Measurements from ENCODE around the gene PAGE2.
"Not testable (repeated sequence)": the region's sequence is repeated elsewhere in the genome, so short reads cannot be mapped to it uniquely, and the experiment has no call there.

The PAGE2 gene, protein sequence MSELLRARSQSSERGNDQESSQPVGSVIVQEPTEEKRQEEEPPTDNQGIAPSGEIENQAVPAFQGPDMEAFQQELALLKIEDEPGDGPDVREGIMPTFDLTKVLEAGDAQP

DNA sequence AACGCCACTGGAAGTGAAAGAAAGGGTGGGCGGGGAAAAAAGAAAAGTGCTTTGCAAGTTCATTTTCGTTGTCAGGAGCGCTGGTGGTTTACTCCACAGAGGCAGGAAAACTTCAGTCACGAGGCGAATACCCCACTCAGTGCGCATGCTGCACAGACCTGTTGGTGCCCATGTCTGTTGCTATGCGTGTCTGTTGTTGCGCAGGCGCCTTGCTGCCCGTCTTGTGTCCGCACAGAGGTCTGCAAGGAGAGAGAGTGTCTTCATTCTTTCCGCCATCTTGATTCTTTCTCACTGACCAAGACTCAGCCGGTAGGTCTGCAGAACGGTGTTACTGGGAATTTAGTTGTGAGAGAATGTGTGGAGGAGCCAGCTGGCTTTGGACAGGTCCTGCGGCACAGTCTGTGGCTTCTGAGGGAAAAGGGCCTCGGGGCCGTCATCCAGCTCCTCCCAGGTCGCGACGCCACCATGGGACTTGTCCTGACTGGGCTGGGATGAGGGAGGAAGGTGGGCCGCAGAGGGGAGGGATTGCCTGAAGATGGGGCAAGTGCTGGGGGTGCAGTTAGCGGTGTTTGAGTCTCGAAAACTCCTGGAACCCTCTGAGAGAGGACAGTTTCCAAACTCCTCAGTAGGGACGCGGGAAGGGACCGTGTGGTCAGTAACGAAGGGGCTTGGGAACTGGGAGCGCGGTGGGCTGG is at the start of gene PAGE2:
Gene PAGE2, plus strand, starts transcription at position 224 of the 695 bp plus-strand sequence. CDS start 1,003 bp downstream, outside the sequence.
- no peak for DNase-seq (ENCODE audit: low spot score)

- no peak for DNase-seq (ENCODE audit: low spot score)
These were observed 49.3 kb upstream of the PAGE2 start for GRCh38 chrX:55039471-55039870.

DNA sequence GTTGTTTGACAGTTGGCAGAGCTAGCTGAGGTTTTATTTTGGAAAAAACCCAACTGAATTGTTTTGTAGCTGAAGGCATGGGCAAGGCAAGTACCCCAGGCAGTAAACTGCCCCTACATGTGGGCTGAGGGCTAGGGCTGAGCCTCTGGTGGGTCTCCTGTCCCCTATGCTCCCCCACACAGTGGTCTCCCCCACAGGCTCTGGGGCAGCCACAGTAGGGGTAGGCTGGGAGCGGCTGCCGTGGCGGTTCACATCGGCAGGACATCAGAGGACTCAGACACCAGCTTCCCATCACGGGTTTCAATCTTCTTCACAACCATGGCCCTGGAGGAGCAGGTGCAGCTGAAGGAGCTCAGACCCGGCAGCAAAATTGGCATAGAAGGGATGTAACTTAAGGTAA is 47.3 kb upstream of the PAGE2 start:
- DNase-seq (ENCODE audit: low spot score) = no peak

- DNase-seq (ENCODE audit: low spot score) = not testable (repeated sequence)
These were observed 38.2 kb upstream of the PAGE2 start for GRCh38 chrX:55050599-55050998.

DNA sequence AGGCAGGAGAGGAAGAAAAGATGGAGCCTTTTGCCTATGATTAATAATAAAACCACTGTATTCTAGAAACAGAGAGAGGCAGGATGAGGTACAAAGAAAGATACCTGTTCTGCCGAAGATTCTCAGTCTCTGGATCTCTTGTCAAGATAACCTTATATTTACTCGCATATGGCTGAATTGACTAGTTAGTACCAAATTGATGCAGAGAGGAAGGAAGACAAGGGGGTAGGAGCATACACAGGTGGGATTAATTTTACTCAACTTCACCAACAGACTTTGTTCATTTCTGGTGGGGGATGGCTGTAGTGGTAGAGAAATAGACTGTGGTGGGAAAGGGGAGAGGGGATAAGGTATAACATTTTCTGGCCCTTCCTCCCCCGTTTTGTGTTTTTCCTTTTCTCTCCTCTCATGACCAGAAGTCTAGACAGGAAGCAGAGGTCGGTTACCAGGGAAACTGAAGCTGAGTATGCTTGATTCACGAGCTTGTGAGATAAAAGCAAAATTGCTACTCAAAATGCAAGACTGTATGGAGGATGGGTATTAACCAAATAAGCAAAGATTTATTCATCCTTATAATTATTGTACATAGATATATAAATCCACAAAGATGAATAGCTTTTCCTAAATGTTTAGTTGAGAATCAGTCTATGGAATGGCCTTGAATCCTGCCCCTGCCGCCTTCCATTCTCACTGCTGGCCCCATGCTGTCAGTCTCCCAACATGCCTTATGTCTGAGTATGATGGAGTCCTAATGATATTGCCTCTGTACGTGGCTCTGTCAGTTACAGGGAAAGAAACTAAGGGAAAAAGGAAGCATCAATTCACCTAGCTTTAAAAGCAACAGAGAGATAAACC is 31.8 kb upstream of the PAGE2 start:
- peak; percentile 67 for DNase-seq (ENCODE audit: low spot score)

- peak; percentile 57 for DNase-seq (ENCODE audit: low spot score)
These were observed 31.1 kb upstream of the PAGE2 start for GRCh38 chrX:55057675-55058249.

DNA sequence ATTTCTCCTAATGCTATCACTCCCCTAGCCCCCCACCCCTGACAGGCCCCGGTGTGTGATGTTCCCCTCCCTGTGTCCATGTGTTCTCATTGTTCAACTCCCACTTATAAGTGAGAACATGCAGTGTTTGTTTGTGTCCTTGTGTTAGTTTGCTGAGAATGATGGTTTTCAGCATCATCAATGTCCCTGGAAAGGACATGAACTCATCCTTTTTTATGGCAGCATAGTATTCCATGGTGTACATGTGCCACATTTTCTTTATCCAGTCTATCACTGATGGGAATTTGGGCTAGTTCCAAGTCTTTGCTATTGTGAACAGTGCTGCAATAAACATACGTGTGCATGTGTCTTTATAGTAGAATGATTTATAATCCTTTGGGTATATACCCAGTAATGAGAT is 21.6 kb upstream of the PAGE2 start:
- not testable (repeated sequence) for DNase-seq (ENCODE audit: low spot score)

- DNase-seq (ENCODE audit: low spot score) = no peak
These were observed 16.5 kb upstream of the PAGE2 start for GRCh38 chrX:55072286-55072685.

GRCh38 chrX:55074851-55075467 is 13.9 kb upstream of the PAGE2 start, which contains the start of gene PAGE2B:
Gene PAGE2B (plus strand): TSS chrX:55075030. CDS start chrX:55076042, 1,012 bp downstream.
- no peak for DNase-seq (ENCODE audit: low spot score)

GRCh38 chrX:55098691-55099090 is 9.9 kb downstream of the PAGE2 start:
- DNase-seq (ENCODE audit: low spot score) = no peak

- DNase-seq (ENCODE audit: low spot score) = no peak
These were observed 10.3 kb downstream of the PAGE2 start for GRCh38 chrX:55099162-55099561.

DNA sequence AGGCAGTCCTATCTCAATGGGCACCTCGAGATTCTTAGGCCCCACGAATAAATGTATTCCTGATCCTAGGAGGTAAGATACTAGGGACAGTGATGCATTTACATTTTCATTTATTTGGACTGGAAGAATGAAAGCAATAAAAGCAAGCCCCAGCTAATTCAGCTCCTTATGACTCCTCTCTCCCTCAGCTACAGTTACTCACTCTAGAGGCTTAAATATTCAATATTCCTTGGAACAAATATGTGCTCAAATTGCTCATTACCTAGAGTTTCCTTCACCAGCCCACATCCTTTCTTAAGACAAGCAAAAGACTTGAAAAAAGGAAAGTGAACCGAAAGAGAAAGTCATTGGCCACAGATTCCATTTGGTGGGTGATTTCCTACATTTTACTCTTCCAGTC is 13.9 kb downstream of the PAGE2 start:
- no peak for DNase-seq (ENCODE audit: low spot score)

DNA sequence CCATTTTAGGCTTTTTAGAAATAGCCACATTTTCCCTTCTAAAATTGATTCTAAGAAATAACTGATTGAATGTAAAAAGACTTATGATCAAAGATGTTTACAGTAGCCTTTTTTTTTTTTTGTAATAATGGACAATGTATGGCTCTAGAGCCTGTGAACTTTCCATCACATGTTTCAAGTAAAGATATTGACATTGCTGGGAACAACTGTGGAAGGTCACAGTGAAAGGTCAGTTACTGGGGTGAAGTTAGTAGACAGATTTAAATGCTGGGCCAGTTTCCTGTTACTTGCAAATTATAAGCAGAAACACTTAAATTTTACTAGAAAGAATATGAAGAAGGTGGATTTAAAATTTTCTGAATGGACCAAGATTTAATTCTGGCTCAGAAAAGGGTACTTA is 18.4 kb downstream of the PAGE2 start:
- no peak for DNase-seq (ENCODE audit: low spot score)

DNA sequence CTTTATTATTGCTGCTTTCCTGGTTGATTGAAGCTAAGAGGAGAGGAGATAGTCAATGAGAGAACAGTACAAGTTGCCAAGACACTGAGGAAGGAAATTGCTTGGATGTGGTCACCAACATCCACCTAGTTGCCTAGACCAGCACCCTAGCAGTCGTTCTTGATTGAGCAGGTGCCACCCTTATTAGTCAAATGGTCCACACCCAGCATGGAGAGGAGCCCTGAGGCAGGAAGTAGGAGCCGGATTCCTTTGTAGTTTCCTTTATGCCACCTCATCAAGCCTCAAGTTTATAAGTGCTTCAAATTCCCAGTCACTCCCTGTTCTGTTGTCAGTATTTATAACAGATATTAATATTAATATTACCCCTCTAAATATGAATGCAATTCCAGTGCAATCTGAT is 19.1 kb downstream of the PAGE2 start:
- no peak for DNase-seq (ENCODE audit: low spot score)

DNA sequence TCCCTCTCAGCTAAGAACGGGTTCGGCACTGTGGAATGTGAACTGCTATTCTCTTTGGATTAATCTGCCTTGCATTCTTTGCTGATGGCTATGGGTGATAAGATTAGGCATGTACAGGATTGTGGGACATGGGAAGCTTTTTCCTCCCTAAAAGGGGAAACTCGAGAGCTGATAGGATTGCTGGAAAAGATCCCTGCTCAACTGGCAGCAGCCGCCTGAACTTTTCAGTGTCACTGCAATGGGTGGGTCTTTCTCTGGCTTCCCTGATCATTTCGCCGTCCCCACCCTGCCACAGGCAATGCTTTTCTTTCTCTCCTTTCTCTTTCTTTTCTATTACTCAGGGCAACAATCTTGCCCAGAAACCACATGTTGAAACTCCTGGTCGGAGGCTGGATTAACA is 20.5 kb downstream of the PAGE2 start:
- DNase-seq (ENCODE audit: low spot score) = no peak

DNA sequence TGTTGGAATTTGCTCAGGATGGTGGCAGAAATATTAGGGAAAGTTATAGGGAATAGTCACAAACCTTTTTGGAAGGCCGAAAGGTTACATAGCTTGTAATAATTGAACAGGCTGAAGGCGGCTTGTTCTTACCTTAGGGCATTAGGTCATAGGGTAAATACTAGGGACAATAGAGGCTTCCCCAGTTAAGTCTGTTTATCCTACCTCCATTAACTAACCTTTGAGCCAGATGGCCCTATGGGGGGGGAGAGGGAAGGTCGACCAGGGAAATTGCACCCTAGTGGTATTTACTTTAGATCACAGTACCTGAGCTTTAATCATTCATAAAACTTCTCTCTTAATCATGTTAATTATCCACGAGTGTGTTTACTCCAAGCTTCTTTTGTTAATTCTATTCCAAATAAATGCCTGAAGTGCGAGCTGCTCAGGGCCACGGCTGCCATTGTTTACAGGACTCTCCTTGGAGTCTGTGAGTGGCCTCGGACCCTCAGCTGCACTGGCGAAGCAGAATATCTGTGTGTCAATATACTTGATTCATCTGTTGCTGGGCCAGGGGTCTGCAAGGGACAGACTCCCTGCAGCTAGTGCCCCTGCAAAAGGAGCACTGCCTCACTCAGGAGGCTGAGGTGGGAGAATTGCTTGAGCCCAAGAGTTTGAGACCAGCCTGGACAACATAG is 22.9 kb downstream of the PAGE2 start:
- no peak for DNase-seq (ENCODE audit: low spot score)

DNA sequence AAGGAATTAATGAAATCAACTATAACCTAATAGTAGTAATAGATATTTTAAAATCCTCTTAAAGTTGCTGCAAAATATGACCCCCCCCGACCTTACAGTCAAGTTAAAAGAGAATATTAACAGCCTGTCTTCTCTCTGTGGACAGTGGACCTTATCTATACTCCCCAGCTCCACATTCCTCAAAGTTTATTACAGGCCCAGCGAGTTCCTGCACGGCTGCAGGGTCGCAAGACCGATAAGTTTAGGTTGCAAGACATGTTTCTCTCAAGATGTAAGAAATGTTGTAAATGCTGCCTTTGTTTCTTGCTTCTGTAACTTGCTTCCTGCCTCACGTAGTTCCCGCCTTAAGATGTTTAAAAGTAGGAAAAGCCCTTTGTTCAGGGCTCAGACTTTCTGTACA is 27.8 kb downstream of the PAGE2 start:
- DNase-seq (ENCODE audit: low spot score) = not testable (repeated sequence)

DNA sequence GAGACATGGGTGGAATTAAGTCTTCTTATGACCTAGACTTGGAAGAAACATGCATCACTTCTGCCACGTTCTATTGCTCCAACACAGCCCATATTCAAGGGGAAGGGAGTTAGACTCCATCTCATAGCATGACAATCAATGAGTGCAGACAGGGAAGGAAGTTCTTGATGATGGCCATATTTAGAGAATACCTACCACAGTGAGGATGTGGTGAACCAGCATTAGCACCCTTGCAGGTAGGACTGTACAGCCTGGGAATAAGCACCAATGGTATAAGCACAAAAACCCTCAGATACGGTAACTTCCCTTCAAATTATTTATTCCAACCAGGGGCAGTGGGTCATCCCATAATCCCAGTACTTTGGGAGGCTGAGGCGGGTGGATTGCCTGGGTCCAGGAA is 29.8 kb downstream of the PAGE2 start:
- DNase-seq (ENCODE audit: low spot score) = peak; percentile 8

- no peak for DNase-seq (ENCODE audit: low spot score)
These were observed 30.5 kb downstream of the PAGE2 start for GRCh38 chrX:55119271-55119670.

DNA sequence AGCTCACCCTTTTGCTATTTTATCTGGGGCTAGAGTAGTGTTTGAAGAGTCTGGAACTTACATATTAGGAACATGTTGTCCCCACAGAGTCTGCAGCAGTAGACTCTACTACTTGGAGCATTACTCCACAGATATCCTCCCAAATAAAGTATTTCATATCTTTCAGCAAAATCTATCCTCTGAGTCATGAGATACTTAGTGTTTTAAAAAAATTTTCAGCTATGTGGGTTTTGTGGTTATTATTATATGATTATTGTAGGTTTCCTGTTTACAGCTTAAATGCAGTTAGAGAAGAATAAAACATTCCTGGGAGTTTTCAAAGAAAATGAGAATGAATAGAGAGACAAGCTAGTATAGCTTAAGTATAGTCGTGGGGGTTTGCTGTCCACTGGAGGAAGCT is 30.9 kb downstream of the PAGE2 start:
- no peak for DNase-seq (ENCODE audit: low spot score)

- DNase-seq (ENCODE audit: low spot score) = no peak
These were observed 32.0 kb downstream of the PAGE2 start for GRCh38 chrX:55120761-55121358.
